ENCODE results near the gene NOXRED1.

NOXRED1 gene

GRCh38 chr14:77390188-77390587, 33.1 kb downstream of the NOXRED1 start:
- no peaks in the 10 kb centered on the region for H3K27me3 ChIP-seq (ENCODE audit: low read length)
- TF ChIP-seq EZH2phosphoT487 (conservative IDR thresholded peaks at IDR 0.05; ENCODE audit: low read length), result no peak
- TF ChIP-seq, protein P1, sequence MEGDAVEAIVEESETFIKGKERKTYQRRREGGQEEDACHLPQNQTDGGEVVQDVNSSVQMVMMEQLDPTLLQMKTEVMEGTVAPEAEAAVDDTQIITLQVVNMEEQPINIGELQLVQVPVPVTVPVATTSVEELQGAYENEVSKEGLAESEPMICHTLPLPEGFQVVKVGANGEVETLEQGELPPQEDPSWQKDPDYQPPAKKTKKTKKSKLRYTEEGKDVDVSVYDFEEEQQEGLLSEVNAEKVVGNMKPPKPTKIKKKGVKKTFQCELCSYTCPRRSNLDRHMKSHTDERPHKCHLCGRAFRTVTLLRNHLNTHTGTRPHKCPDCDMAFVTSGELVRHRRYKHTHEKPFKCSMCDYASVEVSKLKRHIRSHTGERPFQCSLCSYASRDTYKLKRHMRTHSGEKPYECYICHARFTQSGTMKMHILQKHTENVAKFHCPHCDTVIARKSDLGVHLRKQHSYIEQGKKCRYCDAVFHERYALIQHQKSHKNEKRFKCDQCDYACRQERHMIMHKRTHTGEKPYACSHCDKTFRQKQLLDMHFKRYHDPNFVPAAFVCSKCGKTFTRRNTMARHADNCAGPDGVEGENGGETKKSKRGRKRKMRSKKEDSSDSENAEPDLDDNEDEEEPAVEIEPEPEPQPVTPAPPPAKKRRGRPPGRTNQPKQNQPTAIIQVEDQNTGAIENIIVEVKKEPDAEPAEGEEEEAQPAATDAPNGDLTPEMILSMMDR (IDR thresholded peaks at IDR 0.05; ENCODE audit: insufficient read depth, low read length, poor library complexity, severe bottlenecking), result no peak
- H3K4me2 ChIP-seq (ENCODE audit: low read depth, low read length, poor library complexity, severe bottlenecking), result no peak overlapping the region
- no peaks in the 10 kb centered on the region for H3F3A ChIP-seq (ENCODE audit: insufficient read depth)
- H3K79me2 ChIP-seq (ENCODE audit: insufficient read depth, low read length), result no peaks in the 10 kb centered on the region
- no peaks in the 10 kb centered on the region for H3K36me3 ChIP-seq (ENCODE audit: low read length)
- H4K20me1 ChIP-seq (ENCODE audit: low read depth, low read length), result no peaks in the 10 kb centered on the region
- H2AFZ ChIP-seq (ENCODE audit: low read depth, low read length, severe bottlenecking), result no peak overlapping the region
- no peak overlapping the region for H3K4me3 ChIP-seq (ENCODE audit: insufficient read depth, low read length, poor library complexity, severe bottlenecking)
- no peak overlapping the region for H3K27ac ChIP-seq (ENCODE audit: low read depth, low read length)
- H3K9ac ChIP-seq (ENCODE audit: low read length), result no peak overlapping the region
- H3K9me3 ChIP-seq (ENCODE audit: insufficient read depth, low read length), result no peaks in the 10 kb centered on the region
- no peaks in the 10 kb centered on the region for H3K9me2 ChIP-seq (replicated peaks; ENCODE audit: insufficient read depth, low read length)

DNA sequence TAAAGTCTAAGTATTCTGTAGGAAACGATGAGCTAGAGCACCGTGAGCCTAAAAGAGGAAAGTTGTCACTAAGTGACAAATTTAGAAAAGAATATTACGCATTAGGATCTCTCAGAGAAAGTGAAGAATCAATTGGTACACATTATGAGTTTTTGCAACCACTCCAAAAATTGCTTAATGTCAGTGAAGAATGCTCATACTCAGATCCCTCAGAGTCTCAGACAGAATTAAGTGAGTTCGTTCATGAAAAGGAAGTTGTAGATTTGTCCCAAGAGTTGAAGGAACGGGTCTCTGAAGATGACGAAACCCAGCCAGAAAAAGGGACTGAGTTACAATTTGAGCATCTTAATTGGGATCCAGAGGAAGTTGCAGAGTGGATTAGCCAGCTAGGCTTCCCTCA, 44.6 kb downstream of the NOXRED1 start:
- no peaks in the 10 kb centered on the region for H3K9me2 ChIP-seq (replicated peaks; ENCODE audit: insufficient read depth, low read length)
- H3K4me3 ChIP-seq (ENCODE audit: insufficient read depth, low read length, poor library complexity, severe bottlenecking), result no peak overlapping the region
- no peaks in the 10 kb centered on the region for H3K27me3 ChIP-seq (ENCODE audit: low read length)
- H4K20me1 ChIP-seq (ENCODE audit: low read depth, low read length), result no peaks in the 10 kb centered on the region
- H3K9me3 ChIP-seq (ENCODE audit: insufficient read depth, low read length), result no peaks in the 10 kb centered on the region
- no peak overlapping the region for H3K4me2 ChIP-seq (ENCODE audit: low read depth, low read length, poor library complexity, severe bottlenecking)
- no peaks in the 10 kb centered on the region for H3K36me3 ChIP-seq (ENCODE audit: low read length)
- no peak overlapping the region for H2AFZ ChIP-seq (ENCODE audit: low read depth, low read length, severe bottlenecking)
- H3K27ac ChIP-seq (ENCODE audit: low read depth, low read length), result no peak overlapping the region
- no peak for TF ChIP-seq EZH2phosphoT487 (conservative IDR thresholded peaks at IDR 0.05; ENCODE audit: low read length)
- TF ChIP-seq, protein P1 (IDR thresholded peaks at IDR 0.05; ENCODE audit: insufficient read depth, low read length, poor library complexity, severe bottlenecking), result no peak
- H3K9ac ChIP-seq (ENCODE audit: low read length), result no peak overlapping the region
- peaks cover 13% of the 10 kb centered on the region for H3F3A ChIP-seq (ENCODE audit: insufficient read depth)
- peaks cover 30% of the 10 kb centered on the region for H3K79me2 ChIP-seq (ENCODE audit: insufficient read depth, low read length)

- H3K27ac ChIP-seq (ENCODE audit: low read depth, low read length), result no peak overlapping the region
- peaks cover 38% of the 10 kb centered on the region for H3K79me2 ChIP-seq (ENCODE audit: insufficient read depth, low read length)
- peak overlapping the region; percentile 95 for H3K4me2 ChIP-seq (ENCODE audit: low read depth, low read length, poor library complexity, severe bottlenecking)
- no peaks in the 10 kb centered on the region for H3K27me3 ChIP-seq (ENCODE audit: low read length)
- H3K9ac ChIP-seq (ENCODE audit: low read length), result peak overlapping the region; percentile 93
- H2AFZ ChIP-seq (ENCODE audit: low read depth, low read length, severe bottlenecking), result peak overlapping the region; percentile 95
- peaks cover 23% of the 10 kb centered on the region for H3F3A ChIP-seq (ENCODE audit: insufficient read depth)
- H3K36me3 ChIP-seq (ENCODE audit: low read length), result no peaks in the 10 kb centered on the region
- H3K9me2 ChIP-seq (replicated peaks; ENCODE audit: insufficient read depth, low read length), result no peaks in the 10 kb centered on the region
- peak overlapping the region; percentile 89 for H3K4me3 ChIP-seq (ENCODE audit: insufficient read depth, low read length, poor library complexity, severe bottlenecking)
- no peaks in the 10 kb centered on the region for H4K20me1 ChIP-seq (ENCODE audit: low read depth, low read length)
- no peaks in the 10 kb centered on the region for H3K9me3 ChIP-seq (ENCODE audit: insufficient read depth, low read length)
- TF ChIP-seq, protein P1 (IDR thresholded peaks at IDR 0.05; ENCODE audit: insufficient read depth, low read length, poor library complexity, severe bottlenecking), result no peak
- TF ChIP-seq EZH2phosphoT487 (conservative IDR thresholded peaks at IDR 0.05; ENCODE audit: low read length), result no peak
Observed at GRCh38 chr14:77377502-77377844, 45.9 kb downstream of the NOXRED1 start.

Data from SU-DHL-6 (cell line).